Fibroblast of pulmonary artery (primary cell): ENCODE measurements around the gene GADD45A.
A peak's percentile ranks its signal among the peaks of the same experiment; 100 is the strongest.
"Not testable (repeated sequence)": the region's sequence is repeated elsewhere in the genome, so short reads cannot be mapped to it uniquely, and the experiment has no call there.

Source experiments
- DNase-seq: peaks from one replicate; pipeline ENCODE4 v3.0.0-alpha.2; 2010; ENCODE audit warnings: low read depth
- H3K4me3 ChIP-seq: replicated peaks from 2 replicates; pipeline ENCODE4 v1.5.1; 2011; ENCODE audit warnings: low read depth, mild to moderate bottlenecking, control low read depth, low read length, moderate library complexity
- TF ChIP-seq, protein P1 (sequence below): IDR thresholded peaks from 2 replicates; pipeline ENCODE4 v1.5.1; 2011; ENCODE audit warnings: mild to moderate bottlenecking, control low read depth, low read length, inconsistent platforms; ENCODE audit errors: missing control alignments

GADD45A gene

DNA sequence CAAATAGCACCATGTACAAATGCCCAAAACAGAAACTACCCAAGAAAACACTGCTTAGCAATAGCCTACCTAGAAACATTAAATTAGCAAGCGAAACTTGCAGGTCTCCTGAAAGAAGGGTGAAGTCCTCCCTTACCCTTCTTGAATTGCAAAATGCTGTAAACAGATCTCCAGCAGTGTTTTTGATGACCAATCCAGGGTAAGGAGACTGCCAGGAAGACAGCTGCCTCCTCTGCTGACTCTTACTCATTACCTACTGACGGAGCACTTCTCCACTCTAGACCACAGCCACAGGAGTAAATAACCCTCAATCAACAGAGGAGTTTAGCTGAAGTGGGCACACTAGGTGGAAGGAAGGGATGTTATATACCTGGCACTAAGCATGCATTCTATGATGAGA, 32.2 kb upstream of the GADD45A start:
- H3K4me3 ChIP-seq = no peak overlapping the region
- TF ChIP-seq, protein P1, sequence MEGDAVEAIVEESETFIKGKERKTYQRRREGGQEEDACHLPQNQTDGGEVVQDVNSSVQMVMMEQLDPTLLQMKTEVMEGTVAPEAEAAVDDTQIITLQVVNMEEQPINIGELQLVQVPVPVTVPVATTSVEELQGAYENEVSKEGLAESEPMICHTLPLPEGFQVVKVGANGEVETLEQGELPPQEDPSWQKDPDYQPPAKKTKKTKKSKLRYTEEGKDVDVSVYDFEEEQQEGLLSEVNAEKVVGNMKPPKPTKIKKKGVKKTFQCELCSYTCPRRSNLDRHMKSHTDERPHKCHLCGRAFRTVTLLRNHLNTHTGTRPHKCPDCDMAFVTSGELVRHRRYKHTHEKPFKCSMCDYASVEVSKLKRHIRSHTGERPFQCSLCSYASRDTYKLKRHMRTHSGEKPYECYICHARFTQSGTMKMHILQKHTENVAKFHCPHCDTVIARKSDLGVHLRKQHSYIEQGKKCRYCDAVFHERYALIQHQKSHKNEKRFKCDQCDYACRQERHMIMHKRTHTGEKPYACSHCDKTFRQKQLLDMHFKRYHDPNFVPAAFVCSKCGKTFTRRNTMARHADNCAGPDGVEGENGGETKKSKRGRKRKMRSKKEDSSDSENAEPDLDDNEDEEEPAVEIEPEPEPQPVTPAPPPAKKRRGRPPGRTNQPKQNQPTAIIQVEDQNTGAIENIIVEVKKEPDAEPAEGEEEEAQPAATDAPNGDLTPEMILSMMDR = no peak
- DNase-seq = peak; percentile 83

- DNase-seq = no peak
- TF ChIP-seq, protein P1 = no peak
- H3K4me3 ChIP-seq = no peak overlapping the region
Measured at GRCh38 chr1:67653304-67653703, 31.7 kb upstream of the GADD45A start.

GRCh38 chr1:67655581-67655980, 29.4 kb upstream of the GADD45A start:
- no peak overlapping the region for H3K4me3 ChIP-seq
- no peak for DNase-seq
- TF ChIP-seq, protein P1 = no peak

- not testable (repeated sequence) for DNase-seq, H3K4me3 ChIP-seq
Measured at GRCh38 chr1:67657152-67657551, 27.8 kb upstream of the GADD45A start.

- H3K4me3 ChIP-seq = no peak overlapping the region
- no peak for DNase-seq
- TF ChIP-seq, protein P1 = no peak
Measured at GRCh38 chr1:67659229-67659628, 25.8 kb upstream of the GADD45A start.

DNA sequence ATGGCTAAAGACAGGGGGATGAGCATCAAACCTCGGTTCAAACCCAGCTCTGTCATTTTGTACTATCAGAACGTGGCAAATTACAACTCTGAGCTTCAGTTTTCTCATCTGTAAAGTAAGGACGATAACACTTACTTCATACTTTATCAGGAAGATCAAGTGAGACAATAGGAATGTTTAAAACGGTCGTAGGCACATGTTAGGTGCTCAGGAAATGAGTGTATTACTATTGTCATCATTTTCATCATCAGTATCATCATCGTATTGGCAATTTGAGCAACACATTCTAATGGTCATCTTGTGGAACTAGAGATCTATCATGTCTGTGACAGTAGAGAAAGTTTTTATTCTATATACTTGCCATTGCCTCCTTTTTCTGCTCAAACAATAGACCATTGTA, 22.1 kb upstream of the GADD45A start:
- no peak for DNase-seq
- no peak overlapping the region for H3K4me3 ChIP-seq
- TF ChIP-seq, protein P1 = no peak

DNA sequence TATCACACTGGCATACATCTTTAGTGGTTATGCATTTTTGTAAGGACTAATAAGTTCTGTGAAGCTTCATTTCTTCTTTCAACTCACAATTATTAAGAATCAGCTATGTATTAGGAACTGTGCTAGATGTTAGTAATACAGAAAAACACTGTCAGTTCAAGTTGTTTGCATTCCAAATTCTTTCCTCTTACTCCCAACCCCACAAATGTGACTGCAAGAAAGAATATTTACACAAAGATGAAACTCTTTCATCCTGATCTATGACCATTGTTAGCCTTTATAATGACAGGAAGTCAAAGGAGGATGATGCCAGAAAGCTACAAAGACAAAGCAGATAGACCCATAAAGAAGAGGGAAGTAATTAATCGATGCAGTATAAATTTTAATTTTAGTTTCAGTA, 21.0 kb upstream of the GADD45A start:
- no peak overlapping the region for H3K4me3 ChIP-seq
- DNase-seq = peak; percentile 33
- TF ChIP-seq, protein P1 = no peak

- DNase-seq = not testable (repeated sequence)
Measured at GRCh38 chr1:67665307-67665706, 19.7 kb upstream of the GADD45A start.

More at GRCh38 chr1:67665307-67665706, 19.7 kb upstream of the GADD45A start:
- H3K4me3 ChIP-seq = not testable (repeated sequence)
